Smooth muscle cell (in vitro differentiated cells): ENCODE measurements around the gene ZNF736. TPM values are rescaled to one million over a fixed set of nuclear protein-coding genes. Genes with fewer than 3 reads are reported as not detected.
"Not testable (repeated sequence)": the region's sequence is repeated elsewhere in the genome, so short reads cannot be mapped to it uniquely, and the experiment has no call there.

Experiments
- DNase-seq: peaks from one replicate; lab custom pipeline; 2025; ENCODE audit not compliant: unreplicated experiment; lab: John Stamatoyannopoulos, UW
- H2AFZ ChIP-seq: fragments of 200-600 bp; sonication (generic); 2 replicates; pipeline ENCODE4 v1.6.0; 2016; ENCODE audit warnings: antibody characterized with exemption, low read depth, mild to moderate bottlenecking
- H3F3A ChIP-seq: fragments of 200-600 bp; sonication (generic); 2 replicates; pipeline ENCODE4 v1.6.0; 2017; ENCODE audit warnings: antibody characterized with exemption, low read depth
- H3K27ac ChIP-seq: fragments of 200-600 bp; sonication (generic); 2 replicates; pipeline ENCODE4 v1.5.1; 2016; ENCODE audit warnings: low read depth, mild to moderate bottlenecking
- H3K27me3 ChIP-seq: fragments of 200-600 bp; sonication (generic); 2 replicates; pipeline ENCODE4 v1.6.1; 2016; ENCODE audit warnings: low read depth, mild to moderate bottlenecking
- H3K36me3 ChIP-seq: fragments of 200-600 bp; sonication (generic); 2 replicates; pipeline ENCODE4 v1.5.1; 2016; ENCODE audit warnings: low read depth
- H3K4me1 ChIP-seq: fragments of 200-600 bp; sonication (generic); 2 replicates; pipeline ENCODE4 v1.5.1; 2016; ENCODE audit warnings: low read depth
- H3K4me2 ChIP-seq: fragments of 200-600 bp; sonication (generic); 2 replicates; pipeline ENCODE4 v1.6.0; 2016; ENCODE audit warnings: mild to moderate bottlenecking
- H3K4me3 ChIP-seq: fragments of 200-600 bp; sonication (generic); 2 replicates; pipeline ENCODE4 v1.5.1; 2016; ENCODE audit warnings: mild to moderate bottlenecking
- H3K79me2 ChIP-seq: fragments of 200-600 bp; sonication (generic); 2 replicates; pipeline ENCODE4 v1.6.0; 2016; ENCODE audit warnings: low read depth, mild to moderate bottlenecking
- H3K9ac ChIP-seq: fragments of 200-600 bp; sonication (generic); 2 replicates; pipeline ENCODE4 v1.6.0; 2016; ENCODE audit warnings: low read depth
- H3K9me3 ChIP-seq: fragments of 200-600 bp; sonication (generic); replicated peaks from 2 replicates; pipeline ENCODE4 v1.5.1; 2016; ENCODE audit warnings: low read depth
- H4K20me1 ChIP-seq: fragments of 200-600 bp; sonication (generic); 2 replicates; pipeline ENCODE4 v1.6.0; 2016; ENCODE audit warnings: low read depth
- WGBS: methylation state at CpG from one replicate; pipeline ENCODE4 v1.1.7; 2016; ENCODE audit warnings: low lambda C conversion rate; 5-methylcytosine and 5-hydroxymethylcytosine counted together
- polyA plus RNA-seq: library from polyadenylated mRNA; unstranded; fragments of >200 nt; fragmentation: Nextera tagmentation; extraction: Ambion mirVana; gene quantifications from 2 replicates; pipeline ENCODE4 v1.2.1, GENCODE V29; 2016
- total RNA-seq: library from RNA; depleted of rRNA; stranded (reverse); fragments of >200 nt; gene quantifications from 2 replicates; pipeline ENCODE4 v1.2.3, GENCODE V29; 2014
- TF ChIP-seq, protein P1 (sequence below): fragments of 200-600 bp; sonication (generic); IDR thresholded peaks from 2 replicates; pipeline ENCODE4 v1.5.1; 2017; ENCODE audit warnings: borderline replicate concordance, mild to moderate bottlenecking, antibody characterized with exemption; ENCODE audit not compliant: insufficient read depth, poor library complexity, severe bottlenecking

Gene ZNF736
- total and polyA plus RNA-seq, 2 experiments from 2014 or later, result not detected

GRCh38 chr7:64320547-64321513, 7.1 kb downstream of the ZNF736 start:
- Histone ChIP-seq H3K27ac (no peak overlapping the region), H2AFZ (no peak overlapping the region), H3K9me3 (peaks cover 7% of the 10 kb centered on the region), H3K9ac (no peak overlapping the region), H3K4me1 (no peaks in the 10 kb centered on the region), H3K27me3 (no peaks in the 10 kb centered on the region), H3K4me3 (no peak overlapping the region), H3K4me2 (no peak overlapping the region), H3F3A (no peaks in the 10 kb centered on the region), H4K20me1 (no peaks in the 10 kb centered on the region), H3K36me3 (no peaks in the 10 kb centered on the region), H3K79me2 (no peaks in the 10 kb centered on the region)
- 75% methylated on average over 3 of the region's 3 CpGs for WGBS
- TF ChIP-seq, protein P1, sequence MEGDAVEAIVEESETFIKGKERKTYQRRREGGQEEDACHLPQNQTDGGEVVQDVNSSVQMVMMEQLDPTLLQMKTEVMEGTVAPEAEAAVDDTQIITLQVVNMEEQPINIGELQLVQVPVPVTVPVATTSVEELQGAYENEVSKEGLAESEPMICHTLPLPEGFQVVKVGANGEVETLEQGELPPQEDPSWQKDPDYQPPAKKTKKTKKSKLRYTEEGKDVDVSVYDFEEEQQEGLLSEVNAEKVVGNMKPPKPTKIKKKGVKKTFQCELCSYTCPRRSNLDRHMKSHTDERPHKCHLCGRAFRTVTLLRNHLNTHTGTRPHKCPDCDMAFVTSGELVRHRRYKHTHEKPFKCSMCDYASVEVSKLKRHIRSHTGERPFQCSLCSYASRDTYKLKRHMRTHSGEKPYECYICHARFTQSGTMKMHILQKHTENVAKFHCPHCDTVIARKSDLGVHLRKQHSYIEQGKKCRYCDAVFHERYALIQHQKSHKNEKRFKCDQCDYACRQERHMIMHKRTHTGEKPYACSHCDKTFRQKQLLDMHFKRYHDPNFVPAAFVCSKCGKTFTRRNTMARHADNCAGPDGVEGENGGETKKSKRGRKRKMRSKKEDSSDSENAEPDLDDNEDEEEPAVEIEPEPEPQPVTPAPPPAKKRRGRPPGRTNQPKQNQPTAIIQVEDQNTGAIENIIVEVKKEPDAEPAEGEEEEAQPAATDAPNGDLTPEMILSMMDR, result no peak
- DNase-seq, result no peak

DNA sequence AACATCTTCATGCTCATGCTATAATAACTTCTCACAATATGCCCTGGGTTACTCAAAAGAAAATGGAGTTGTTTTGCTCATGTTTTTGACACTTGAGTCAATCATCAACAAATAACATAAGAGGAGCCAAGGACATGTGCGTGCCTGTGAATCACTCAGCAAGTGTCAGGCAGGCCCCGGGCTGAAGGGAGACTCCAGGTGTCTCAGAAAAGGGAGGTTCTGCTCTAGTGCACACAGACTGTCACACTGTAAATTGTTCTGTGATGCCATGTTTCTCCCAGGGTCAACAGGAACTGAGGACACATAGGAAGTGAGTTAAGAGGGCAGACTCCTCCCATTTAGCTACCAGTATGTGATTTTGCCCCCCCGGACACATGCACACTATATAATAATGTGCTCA, 10.4 kb downstream of the ZNF736 start:
- not testable (repeated sequence) for DNase-seq, H3K27ac ChIP-seq, H3K79me2 ChIP-seq, H3K9ac ChIP-seq, H4K20me1 ChIP-seq, H3K4me3 ChIP-seq, H3K4me2 ChIP-seq, H3K4me1 ChIP-seq, H3K36me3 ChIP-seq, H2AFZ ChIP-seq, H3F3A ChIP-seq, H3K9me3 ChIP-seq, H3K27me3 ChIP-seq
- WGBS, result 79% methylated on average over 3 of the region's 3 CpGs

GRCh38 chr7:64348713-64349210, 35.0 kb downstream of the ZNF736 start:
- H2AFZ ChIP-seq, H3K4me2 ChIP-seq, H3K9ac ChIP-seq, DNase-seq, H3K79me2 ChIP-seq, H3K27ac ChIP-seq, H3F3A ChIP-seq, H4K20me1 ChIP-seq, H3K27me3 ChIP-seq, H3K4me1 ChIP-seq, H3K4me3 ChIP-seq, H3K36me3 ChIP-seq: not testable (repeated sequence)
- H3K9me3 ChIP-seq, result peaks cover 18% of the 10 kb centered on the region
- WGBS, result 65% methylated on average over 3 of the region's 3 CpGs

DNA sequence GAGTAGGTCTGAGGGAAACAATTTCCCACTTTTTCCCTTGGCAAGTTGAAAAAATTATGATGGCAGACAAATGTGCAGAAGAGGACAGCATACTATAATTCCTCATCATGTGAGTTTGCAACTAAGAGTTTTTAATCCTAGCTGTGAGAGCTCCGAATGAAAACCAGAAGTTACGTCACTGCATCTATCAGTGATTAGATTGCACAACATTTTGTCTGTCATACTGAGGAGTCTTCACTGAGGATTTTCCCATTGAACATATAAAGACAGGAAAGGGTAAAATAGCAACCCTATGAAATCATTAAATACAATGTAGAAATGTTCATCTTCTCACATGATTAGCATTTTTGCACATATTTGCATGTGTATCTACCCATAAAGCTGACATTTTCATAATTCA, 45.8 kb downstream of the ZNF736 start:
- Histone ChIP-seq H3K27ac (no peak overlapping the region), H3K9ac (no peak overlapping the region), H3K9me3 (peaks cover 20% of the 10 kb centered on the region), H4K20me1 (no peaks in the 10 kb centered on the region), H3K4me3 (no peak overlapping the region), H2AFZ (no peak overlapping the region), H3K79me2 (no peaks in the 10 kb centered on the region), H3K4me2 (no peak overlapping the region), H3K4me1 (no peaks in the 10 kb centered on the region), H3F3A (no peaks in the 10 kb centered on the region), H3K27me3 (no peaks in the 10 kb centered on the region), H3K36me3 (no peaks in the 10 kb centered on the region)
- 88% methylated on average over 2 of the region's 2 CpGs for WGBS
- TF ChIP-seq, protein P1, result no peak
- DNase-seq, result no peak
